CD4-positive, alpha-beta T cell treated with Interleukin-2 at 100 ng/mL for 4 hours (primary cell): ENCODE data around the gene ARHGEF4.

ENCODE experiments used
- DNase-seq: peaks from one replicate; pipeline ENCODE4 v3.0.0-alpha.2; 2020; ENCODE audit warnings: low spot score

The ARHGEF4 gene

DNA sequence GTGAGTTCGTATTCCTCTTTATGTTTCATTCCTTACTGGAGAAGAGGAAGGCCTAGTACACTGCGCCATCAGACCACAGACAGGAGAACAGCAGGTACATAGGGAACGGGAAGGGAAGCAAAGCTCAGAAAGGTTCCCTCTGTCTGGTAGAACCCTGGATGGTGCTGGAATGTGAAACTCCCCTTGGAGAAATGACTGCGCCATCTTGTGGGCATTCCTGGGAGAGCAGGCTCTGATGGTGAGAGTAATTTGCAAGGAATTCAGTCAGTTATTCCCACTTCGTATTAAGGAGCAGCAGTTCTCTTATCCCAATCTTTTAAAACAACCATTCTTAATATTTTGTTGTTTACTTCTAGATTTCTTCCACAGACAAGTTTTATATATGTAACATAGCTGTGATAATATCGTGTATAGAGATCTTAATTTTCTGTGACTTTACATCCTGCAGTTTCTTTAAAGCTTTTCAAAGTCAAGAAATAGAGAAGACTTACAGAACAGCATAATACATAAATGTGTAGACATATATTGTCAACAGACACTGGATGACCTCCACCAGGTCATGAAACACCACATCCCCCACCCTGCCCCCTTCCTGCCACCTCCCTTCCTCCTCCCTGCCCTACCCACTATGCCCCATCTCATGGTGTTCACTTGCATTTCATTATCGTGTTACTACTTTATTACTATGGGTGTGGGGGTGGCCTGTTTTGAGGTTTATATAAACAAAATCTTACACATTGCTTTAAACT, 83.9 kb downstream of the ARHGEF4 start:
- peak; percentile 63 for DNase-seq

DNA sequence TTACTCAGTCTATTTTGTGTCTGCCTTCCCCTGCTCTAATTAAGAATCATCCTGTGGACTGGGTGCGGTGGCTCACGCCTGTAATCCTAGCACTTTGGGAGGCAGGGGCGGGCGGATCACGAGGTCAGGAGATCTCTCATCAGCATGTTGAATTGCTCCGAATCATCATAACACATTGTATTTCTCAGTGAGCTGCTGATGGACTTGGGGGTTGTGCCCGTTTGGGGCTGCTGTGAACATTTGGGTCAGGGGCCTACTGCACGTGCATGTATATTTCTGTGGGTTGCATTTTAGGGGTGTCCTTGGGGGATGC, 84.4 kb downstream of the ARHGEF4 start:
- no peak for DNase-seq

GRCh38 chr2:130922417-130922816, 85.7 kb downstream of the ARHGEF4 start:
- DNase-seq: no peak

GRCh38 chr2:130928385-130928784, 91.7 kb downstream of the ARHGEF4 start:
- no peak for DNase-seq

DNA sequence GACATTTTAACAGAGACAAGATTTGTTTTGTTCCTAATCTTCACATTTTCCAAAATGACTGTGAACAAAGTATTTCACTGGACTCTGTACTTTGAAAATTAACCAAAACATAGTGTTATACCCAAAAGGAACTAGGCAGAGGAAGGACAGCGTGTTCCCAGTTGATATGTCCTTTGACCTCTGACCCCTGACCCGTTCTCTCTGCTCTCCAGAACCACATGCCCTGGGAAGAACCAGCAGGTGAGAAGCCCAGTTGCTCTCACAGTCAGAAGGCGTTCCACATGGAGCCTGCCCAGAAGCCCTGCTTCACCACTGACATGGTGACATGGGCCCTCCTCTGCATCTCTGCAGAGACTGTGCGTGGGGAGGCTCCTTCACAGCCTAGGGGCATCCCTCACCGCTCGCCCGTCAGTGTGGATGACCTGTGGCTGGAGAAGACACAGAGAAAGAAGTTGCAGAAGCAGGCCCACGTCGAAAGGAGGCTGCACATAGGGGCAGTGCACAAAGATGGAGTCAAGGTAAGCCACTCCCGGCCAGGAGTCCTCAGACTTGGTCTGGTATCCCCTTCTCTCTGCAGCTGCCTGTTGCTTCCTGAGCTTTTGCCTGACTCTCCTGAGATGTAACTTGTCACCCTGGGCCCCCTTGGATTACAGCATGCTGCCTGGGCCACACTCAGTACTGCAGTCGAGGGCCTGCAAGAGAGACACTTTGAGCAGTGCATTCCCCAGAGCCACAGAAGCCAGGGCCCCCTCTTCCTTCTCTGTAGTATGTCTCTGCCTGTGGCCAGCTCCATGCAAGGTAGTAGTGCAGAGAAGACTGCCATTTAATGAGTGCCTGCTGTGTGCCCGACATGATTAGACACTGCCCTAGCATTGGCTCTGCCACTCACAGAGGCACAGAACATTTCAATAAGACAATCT, 94.3 kb downstream of the ARHGEF4 start:
- DNase-seq: no peak

- DNase-seq: no peak
These were observed 96.8 kb downstream of the ARHGEF4 start for GRCh38 chr2:130933501-130933900.

DNA sequence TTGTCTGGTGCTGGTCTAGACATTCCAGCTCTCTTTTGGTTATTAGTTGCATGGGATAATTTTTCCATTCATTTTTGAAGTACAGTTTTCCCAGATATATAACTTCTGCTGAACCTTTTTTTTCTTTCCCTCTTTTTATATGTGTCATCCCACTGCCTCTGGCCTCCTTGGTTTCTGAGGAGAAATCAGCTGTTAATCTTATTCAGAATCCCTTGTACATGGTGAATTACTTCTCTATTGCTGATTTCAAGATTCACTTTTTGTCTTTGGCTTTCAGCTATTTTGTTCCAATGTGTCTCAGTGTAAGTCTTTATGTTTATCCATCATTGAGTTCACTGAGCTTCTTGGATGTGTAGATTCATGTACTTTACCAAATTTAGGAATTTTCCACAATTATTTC, 99.7 kb downstream of the ARHGEF4 start:
- DNase-seq: no peak

DNA sequence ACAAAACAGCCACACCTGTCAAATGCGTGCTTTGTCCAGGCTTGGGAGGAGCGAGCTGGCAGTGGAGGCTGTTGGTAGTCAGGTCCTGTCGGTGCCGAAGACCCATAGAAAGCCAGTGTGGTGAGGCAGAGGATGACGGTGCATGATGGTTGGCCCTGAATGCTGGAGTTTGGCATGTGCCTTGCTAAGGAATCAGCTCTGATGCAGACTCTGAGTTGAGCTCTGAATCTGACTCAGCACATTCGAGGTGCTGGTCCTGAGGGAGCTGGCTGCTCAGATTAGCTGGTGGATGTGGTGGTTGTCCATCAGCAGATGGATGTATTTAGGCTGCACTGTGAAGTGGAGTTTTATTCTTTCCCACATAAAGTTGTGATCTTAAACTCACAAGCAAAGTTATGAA, 111.3 kb downstream of the ARHGEF4 start:
- no peak for DNase-seq

DNA sequence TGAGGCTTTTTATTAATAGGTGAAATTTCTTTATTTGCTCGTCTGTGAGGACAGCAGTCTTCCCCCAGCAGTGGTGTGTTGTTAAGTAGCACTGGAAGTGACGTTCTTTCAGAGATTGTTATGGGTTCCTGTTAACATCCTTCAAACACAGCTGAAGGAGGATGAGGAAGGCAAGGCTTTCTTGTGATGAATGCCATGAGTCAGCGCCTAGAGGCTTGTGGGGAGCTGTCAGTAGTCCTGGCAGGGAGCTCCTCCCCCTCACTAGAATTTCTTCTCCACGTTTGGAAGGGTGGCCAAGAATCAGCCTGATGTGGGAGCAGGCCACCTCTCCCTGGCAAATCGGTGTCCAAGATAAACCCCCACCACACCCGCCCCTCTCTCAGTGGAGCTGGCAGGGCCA, 113.2 kb downstream of the ARHGEF4 start:
- no peak for DNase-seq

- DNase-seq: no peak
These were observed 114.3 kb downstream of the ARHGEF4 start for GRCh38 chr2:130951018-130951417.

DNA sequence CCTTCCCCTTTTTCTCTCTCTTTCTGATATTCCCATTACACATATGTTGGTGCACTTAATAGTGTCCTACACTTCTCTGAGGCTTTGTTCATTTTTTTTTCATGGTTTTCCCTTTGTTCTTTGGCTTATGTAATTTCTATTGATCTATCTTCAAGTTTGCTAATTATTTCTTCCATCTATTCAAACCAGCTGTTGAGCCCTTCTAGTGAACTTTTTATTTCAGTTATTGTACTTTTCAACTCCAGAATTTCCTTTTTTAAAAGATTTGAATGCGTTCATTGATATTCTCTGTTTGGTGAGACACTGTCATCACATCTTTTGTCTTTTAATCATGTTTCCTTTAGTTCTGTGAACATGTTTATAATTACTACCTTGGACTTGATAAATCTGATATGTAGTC, 118.2 kb downstream of the ARHGEF4 start:
- DNase-seq: no peak

DNA sequence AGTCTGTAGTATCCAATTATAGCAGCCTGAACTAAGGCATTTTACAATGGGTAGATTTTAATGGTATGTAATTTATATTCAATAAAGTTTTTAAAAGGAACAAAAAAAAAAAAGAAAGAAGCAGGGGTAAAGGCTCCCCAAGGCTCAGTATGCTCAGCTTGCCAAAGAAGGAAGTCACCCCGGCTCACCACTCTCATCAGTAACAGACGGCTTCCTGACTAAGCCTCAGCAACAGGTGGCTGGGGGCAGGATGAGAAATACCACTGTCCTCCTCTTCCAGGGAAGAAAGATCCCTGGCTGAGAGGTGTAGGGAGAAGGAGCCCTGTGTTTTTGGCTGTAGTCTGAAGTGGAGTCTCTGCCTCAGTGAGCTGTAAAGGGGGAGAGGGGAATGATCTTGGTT, 121.2 kb downstream of the ARHGEF4 start:
- DNase-seq: no peak

DNA sequence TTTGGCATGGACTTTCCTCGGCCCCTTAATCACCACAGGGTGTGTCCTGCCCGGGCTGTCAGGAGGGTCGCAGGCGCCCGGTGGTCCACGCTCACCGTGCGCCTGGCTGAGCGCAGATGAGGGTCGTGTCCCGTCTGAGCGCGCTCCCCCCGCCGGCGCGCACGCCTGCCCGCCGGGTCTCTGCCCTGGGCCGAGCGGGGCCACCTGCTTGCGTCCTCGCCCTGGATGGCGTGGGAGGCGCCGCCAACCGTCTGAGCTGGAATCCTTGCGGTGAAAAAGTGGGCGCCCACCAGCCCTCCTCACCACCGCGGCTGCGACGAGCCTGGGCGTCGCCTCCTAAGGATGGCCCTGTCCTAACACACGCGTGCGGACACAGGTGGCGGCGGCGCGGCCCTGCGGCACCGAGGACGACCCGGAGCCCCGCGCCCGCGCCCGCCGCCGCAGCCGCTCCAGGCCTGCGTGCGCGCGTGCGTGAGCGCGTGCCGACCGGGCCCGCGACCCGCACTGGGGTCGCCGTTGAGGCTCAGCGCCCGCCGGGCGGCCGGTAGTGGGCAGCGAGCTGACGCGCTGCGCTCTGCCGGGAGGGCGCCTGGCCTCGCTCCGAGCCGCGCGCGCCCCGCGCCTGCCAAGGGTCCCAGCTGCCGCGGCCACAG, 126.6 kb downstream of the ARHGEF4 start:
- no peak for DNase-seq

- DNase-seq: no peak
These were observed 127.4 kb downstream of the ARHGEF4 start for GRCh38 chr2:130963849-130964793.

DNA sequence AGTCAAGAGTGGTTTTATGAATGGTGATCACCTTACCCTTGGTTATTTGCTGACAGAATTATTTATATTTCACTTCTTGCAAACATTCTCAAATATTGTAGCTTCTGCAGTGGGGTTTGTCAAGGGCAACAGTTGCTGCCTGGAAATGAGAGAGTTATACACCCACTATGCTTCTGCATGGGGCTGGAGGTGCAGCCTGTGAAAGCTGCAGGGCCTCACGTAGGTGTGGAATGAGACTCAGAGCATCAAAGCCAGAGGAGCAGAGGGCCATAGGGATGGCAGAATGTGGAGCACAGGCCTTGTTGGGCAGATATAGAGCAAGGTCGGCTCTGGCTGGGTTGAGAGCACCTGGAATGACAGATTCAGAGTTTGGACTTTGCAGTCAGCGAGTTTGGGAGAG, 128.2 kb downstream of the ARHGEF4 start:
- DNase-seq: no peak

DNA sequence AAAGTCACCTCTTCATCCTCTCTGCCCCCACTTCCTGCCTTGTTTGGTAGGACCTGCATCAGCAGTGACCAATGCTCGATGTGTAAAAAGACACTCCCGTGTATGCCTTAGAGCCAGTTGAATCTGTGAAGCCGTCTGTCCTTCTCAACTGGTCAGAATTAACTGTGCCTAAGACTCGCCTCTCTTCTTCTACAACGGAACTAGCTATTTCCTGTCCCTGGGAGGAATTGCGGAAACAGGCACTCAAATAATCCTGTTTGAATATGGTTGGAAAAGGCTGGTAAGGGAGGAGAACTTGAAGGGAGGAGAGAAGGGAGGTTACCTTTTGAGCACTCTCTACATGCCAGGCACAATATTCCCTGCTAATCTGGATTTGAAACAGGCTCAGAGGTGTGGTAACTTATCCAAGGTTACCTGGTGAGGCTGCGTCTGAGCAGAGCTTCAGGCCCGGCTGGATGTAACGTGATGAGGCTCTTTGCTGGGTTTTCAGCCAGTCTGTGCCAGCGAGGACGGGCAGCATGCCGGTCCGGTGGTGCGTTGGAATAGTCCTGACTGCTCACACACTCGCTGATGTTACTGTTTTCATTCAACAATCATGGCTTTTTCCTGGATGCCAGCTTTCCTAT, 129.5 kb downstream of the ARHGEF4 start:
- DNase-seq: no peak

DNA sequence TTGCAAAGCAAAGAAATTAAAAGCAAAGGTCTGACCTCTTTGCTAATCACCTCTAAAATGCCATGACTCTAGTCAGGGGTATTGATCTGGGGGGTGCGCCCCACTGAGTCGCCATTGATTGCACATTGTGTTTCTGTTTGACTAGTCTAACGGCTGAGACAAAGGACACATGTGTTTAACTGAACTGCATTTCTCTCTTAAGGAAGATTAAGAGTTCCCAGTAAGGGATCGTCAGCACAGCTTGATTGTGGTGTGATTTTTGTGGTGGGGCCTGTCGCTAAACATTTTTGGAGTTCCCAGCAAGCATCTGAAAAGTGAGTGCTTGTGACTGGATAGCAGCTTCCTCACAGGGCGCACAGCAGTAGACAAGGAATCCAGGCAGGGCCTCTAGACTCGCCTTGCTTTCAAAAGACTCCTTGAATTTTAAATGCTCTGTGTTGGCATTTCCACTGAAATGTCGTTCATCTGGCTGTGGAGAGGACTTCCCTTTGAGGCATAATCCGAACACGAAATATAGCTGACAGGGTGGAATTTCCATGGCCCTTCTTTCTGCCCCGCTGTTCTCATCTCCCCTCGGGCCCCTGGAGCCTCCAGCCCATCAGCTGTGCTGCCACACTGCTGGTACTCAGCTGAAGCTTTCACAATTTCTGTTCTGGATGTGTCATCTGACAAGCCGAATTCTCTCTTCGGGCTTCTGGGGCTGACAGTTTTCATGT, 130.2 kb downstream of the ARHGEF4 start:
- no peak for DNase-seq

GRCh38 chr2:130972410-130972809, 135.7 kb downstream of the ARHGEF4 start:
- peak; percentile 41 for DNase-seq

GRCh38 chr2:130975729-130976128, 139.0 kb downstream of the ARHGEF4 start:
- no peak for DNase-seq

- no peak for DNase-seq
These were observed 140.0 kb downstream of the ARHGEF4 start for GRCh38 chr2:130976591-130977237.
